ENCODE data around the gene PRIM2. TPM values are rescaled to one million over a fixed set of nuclear protein-coding genes. Genes with fewer than 3 reads are reported as not detected.
"Not testable (repeated sequence)": the region's sequence is repeated elsewhere in the genome, so short reads cannot be mapped to it uniquely, and the experiment has no call there.

Gene PRIM2
- total RNA-seq, 2 donors from 2014 or later, result 27.2 to 33.6 TPM

DNA sequence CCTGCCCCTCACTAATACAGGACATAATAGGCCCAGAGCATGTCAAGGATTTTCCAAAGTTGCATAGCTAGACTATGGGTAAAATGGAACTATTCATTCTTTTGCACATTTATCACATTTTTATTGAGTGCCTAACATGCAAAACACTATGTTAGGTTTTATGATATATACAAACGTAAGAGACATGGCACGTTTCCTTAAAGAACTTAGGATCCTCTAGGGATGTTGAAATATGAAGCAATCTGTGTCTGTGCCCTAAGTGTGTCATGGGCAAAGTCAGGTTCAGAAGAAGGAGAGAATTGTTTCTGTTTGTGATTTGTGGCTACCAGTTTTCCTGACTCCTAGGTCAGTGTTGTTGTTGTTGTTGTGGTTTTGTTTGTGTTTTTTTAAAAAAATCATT, 158.2 kb downstream of the PRIM2 start:
- H3K27ac Mint-ChIP-seq; H3K4me1 Mint-ChIP-seq (ENCODE audit: low read depth); H3K4me3 Mint-ChIP-seq; H3K27me3 Mint-ChIP-seq (ENCODE audit: low read depth); ATAC-seq (replicated peaks in 1 of 2); H3K9me3 Mint-ChIP-seq; H3K36me3 Mint-ChIP-seq (ENCODE audit: insufficient read depth in 2 of 2); DNase-seq: not testable (repeated sequence)

DNA sequence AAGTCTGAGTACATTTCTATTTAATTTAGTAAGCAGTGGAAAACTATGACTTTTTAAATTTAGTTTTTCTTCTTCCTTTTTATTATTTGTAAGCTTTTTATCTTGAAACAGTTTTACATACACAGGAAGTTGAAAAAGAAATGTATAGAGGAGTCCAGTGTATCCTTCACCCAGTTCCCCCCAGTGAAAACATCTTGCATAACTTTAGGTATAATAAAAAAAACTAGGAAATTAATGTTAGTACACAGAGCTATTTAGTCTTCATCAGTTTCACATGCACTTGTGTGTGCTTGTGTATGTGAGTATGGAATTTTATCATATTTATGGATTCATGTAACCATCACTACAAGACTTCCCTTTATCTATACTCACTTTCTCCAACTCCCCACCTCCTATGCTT, 162.8 kb downstream of the PRIM2 start:
- not testable (repeated sequence) for H3K36me3 Mint-ChIP-seq (ENCODE audit: insufficient read depth in 2 of 2); H3K9me3 Mint-ChIP-seq; DNase-seq; ATAC-seq (replicated peaks in 1 of 2); H3K27ac Mint-ChIP-seq; H3K4me3 Mint-ChIP-seq; H3K27me3 Mint-ChIP-seq (ENCODE audit: low read depth); H3K4me1 Mint-ChIP-seq (ENCODE audit: low read depth)

DNA sequence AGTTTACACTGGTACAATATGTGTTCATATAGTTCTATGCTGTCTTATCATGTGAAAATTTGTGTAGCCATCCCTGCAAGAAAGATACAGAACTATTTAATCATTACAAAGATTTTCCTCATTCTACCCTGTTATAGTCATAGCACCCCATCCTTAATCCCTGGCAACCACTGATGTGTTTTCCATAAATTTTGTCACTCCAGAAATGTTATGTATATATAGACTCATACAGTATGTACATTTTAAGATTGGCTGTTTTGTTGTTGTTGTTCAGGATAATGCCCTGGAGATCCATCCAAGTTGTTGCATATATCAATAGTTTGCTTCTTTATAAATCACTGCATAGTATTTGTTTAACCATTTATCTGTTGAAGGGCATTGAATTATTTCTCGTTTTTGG, 163.7 kb downstream of the PRIM2 start:
- H3K4me3 Mint-ChIP-seq; H3K27ac Mint-ChIP-seq; DNase-seq; H3K9me3 Mint-ChIP-seq; H3K27me3 Mint-ChIP-seq (ENCODE audit: low read depth); H3K4me1 Mint-ChIP-seq (ENCODE audit: low read depth); ATAC-seq (replicated peaks in 1 of 2); H3K36me3 Mint-ChIP-seq (ENCODE audit: insufficient read depth in 2 of 2): not testable (repeated sequence)

GRCh38 chr6:57482471-57482870, 165.0 kb downstream of the PRIM2 start:
- not testable (repeated sequence) for DNase-seq; H3K27me3 Mint-ChIP-seq (ENCODE audit: low read depth); ATAC-seq (replicated peaks in 1 of 2); H3K9me3 Mint-ChIP-seq; H3K4me1 Mint-ChIP-seq (ENCODE audit: low read depth); H3K36me3 Mint-ChIP-seq (ENCODE audit: insufficient read depth in 2 of 2); H3K27ac Mint-ChIP-seq; H3K4me3 Mint-ChIP-seq

GRCh38 chr6:57486494-57487081, 169.2 kb downstream of the PRIM2 start:
- not testable (repeated sequence) for H3K9me3 Mint-ChIP-seq; H3K4me1 Mint-ChIP-seq (ENCODE audit: low read depth); H3K36me3 Mint-ChIP-seq (ENCODE audit: insufficient read depth in 2 of 2); H3K4me3 Mint-ChIP-seq; H3K27me3 Mint-ChIP-seq (ENCODE audit: low read depth); H3K27ac Mint-ChIP-seq; ATAC-seq (replicated peaks in 1 of 2); DNase-seq

- not testable (repeated sequence) for H3K27ac Mint-ChIP-seq; H3K4me1 Mint-ChIP-seq (ENCODE audit: low read depth); H3K27me3 Mint-ChIP-seq (ENCODE audit: low read depth); H3K9me3 Mint-ChIP-seq; ATAC-seq (replicated peaks in 1 of 2); DNase-seq; H3K36me3 Mint-ChIP-seq (ENCODE audit: insufficient read depth in 2 of 2); H3K4me3 Mint-ChIP-seq
Observed at GRCh38 chr6:57488551-57488950, 171.1 kb downstream of the PRIM2 start.

GRCh38 chr6:57489887-57490286, 172.5 kb downstream of the PRIM2 start:
- H3K36me3 Mint-ChIP-seq (ENCODE audit: insufficient read depth in 2 of 2); H3K27ac Mint-ChIP-seq; H3K4me3 Mint-ChIP-seq; H3K4me1 Mint-ChIP-seq (ENCODE audit: low read depth); H3K27me3 Mint-ChIP-seq (ENCODE audit: low read depth); DNase-seq; ATAC-seq (replicated peaks in 1 of 2); H3K9me3 Mint-ChIP-seq: not testable (repeated sequence)

GRCh38 chr6:57491795-57492194, 174.4 kb downstream of the PRIM2 start:
- not testable (repeated sequence) for ATAC-seq (replicated peaks in 1 of 2); H3K27me3 Mint-ChIP-seq (ENCODE audit: low read depth); H3K27ac Mint-ChIP-seq; H3K9me3 Mint-ChIP-seq; DNase-seq; H3K36me3 Mint-ChIP-seq (ENCODE audit: insufficient read depth in 2 of 2); H3K4me3 Mint-ChIP-seq; H3K4me1 Mint-ChIP-seq (ENCODE audit: low read depth)

- not testable (repeated sequence) for ATAC-seq (replicated peaks in 1 of 2)
Observed at GRCh38 chr6:57496251-57496650, 178.8 kb downstream of the PRIM2 start.

DNA sequence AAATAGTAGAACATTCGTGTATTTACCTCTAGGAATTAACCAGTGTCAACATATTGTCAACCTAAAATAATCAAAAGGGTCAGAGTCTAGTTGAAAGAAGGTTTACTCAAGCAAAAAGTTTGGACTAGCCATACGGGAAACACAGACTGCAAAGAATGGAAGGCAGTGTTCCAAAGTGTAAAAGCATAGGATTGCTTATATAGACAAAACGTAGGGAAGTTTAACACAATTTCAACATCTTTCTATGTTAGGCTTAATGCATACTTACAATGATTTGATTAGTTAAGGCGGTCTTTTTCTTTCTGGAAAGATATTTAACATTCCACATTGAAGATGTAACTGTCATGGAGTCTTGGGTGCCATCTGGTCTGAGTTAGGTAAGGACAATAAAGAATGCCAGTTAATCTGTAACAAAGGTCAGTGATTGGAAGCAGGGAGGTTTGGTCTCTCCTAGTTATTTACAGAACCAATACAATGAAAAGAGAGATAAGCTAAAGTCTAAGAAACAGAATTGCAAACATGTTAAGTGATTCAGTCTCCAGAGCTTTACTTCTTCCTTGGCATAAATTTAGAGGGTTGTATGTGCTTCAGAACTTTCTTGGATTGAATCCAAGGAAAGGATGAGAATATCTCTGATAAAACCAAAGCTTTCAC, 183.1 kb downstream of the PRIM2 start:
- not testable (repeated sequence) for H3K27ac Mint-ChIP-seq; H3K36me3 Mint-ChIP-seq (ENCODE audit: insufficient read depth in 2 of 2); H3K9me3 Mint-ChIP-seq; ATAC-seq (replicated peaks in 1 of 2); DNase-seq; H3K4me1 Mint-ChIP-seq (ENCODE audit: low read depth); H3K27me3 Mint-ChIP-seq (ENCODE audit: low read depth); H3K4me3 Mint-ChIP-seq

More at GRCh38 chr6:57496251-57496650, 178.8 kb downstream of the PRIM2 start:
- not testable (repeated sequence) for H3K27me3 Mint-ChIP-seq (ENCODE audit: low read depth); DNase-seq; H3K36me3 Mint-ChIP-seq (ENCODE audit: insufficient read depth in 2 of 2); H3K27ac Mint-ChIP-seq; H3K4me1 Mint-ChIP-seq (ENCODE audit: low read depth); H3K9me3 Mint-ChIP-seq; H3K4me3 Mint-ChIP-seq

DNA sequence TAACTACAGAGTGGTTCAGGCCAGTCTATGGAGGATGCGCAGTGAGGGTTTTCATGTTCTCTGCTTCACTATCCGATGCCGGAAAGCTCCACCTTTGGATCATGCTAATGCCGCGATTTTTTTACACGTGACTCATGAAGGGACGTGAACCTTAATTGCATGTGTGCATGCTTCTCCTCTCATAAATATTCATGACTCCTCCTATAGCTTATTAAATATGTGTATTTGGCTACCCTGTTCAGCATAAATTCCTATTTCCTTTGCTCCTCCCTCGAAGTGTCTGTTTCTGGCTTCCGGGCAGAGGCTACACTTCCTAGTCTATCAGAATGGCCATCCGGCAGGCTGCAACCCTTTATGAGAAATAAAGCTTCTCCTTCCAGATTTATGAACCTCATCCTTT, 185.0 kb downstream of the PRIM2 start:
- H3K4me3 Mint-ChIP-seq; DNase-seq; ATAC-seq (replicated peaks in 1 of 2); H3K27me3 Mint-ChIP-seq (ENCODE audit: low read depth); H3K36me3 Mint-ChIP-seq (ENCODE audit: insufficient read depth in 2 of 2); H3K9me3 Mint-ChIP-seq; H3K27ac Mint-ChIP-seq; H3K4me1 Mint-ChIP-seq (ENCODE audit: low read depth): not testable (repeated sequence)

GRCh38 chr6:57505251-57505650, 187.8 kb downstream of the PRIM2 start:
- H3K9me3 Mint-ChIP-seq; H3K27me3 Mint-ChIP-seq (ENCODE audit: low read depth); H3K4me3 Mint-ChIP-seq; H3K4me1 Mint-ChIP-seq (ENCODE audit: low read depth); H3K36me3 Mint-ChIP-seq (ENCODE audit: insufficient read depth in 2 of 2); ATAC-seq (replicated peaks in 1 of 2); H3K27ac Mint-ChIP-seq; DNase-seq: not testable (repeated sequence)

- H3K4me3 Mint-ChIP-seq, H3K27ac Mint-ChIP-seq: not testable (repeated sequence)
Observed at GRCh38 chr6:57510390-57510789, 193.0 kb downstream of the PRIM2 start.

DNA sequence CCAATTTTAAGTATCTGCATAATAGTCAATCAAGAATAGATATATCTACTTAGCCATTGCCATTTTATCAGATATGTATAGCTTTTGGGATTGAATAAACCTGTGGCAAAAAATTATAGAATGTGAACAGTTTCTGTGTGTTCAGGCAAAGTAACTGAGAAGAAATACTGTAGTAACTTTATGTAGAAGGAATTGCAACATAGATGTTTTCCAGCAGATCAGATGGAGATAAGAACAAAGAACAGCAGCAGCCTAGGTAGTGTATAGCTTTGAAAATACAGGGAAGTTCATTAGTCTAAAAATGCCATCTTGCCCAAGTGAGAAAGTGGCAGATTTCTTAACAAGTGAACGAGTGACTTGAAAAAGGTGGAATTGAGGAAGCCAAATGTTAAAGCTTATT, 197.7 kb downstream of the PRIM2 start:
- not testable (repeated sequence) for ATAC-seq (replicated peaks in 1 of 2); H3K9me3 Mint-ChIP-seq; H3K27ac Mint-ChIP-seq; H3K4me1 Mint-ChIP-seq (ENCODE audit: low read depth); H3K27me3 Mint-ChIP-seq (ENCODE audit: low read depth); DNase-seq; H3K36me3 Mint-ChIP-seq (ENCODE audit: insufficient read depth in 2 of 2); H3K4me3 Mint-ChIP-seq

More at GRCh38 chr6:57510390-57510789, 193.0 kb downstream of the PRIM2 start:
- DNase-seq; H3K9me3 Mint-ChIP-seq; H3K27me3 Mint-ChIP-seq (ENCODE audit: low read depth); ATAC-seq (replicated peaks in 1 of 2); H3K4me1 Mint-ChIP-seq (ENCODE audit: low read depth); H3K36me3 Mint-ChIP-seq (ENCODE audit: insufficient read depth in 2 of 2): not testable (repeated sequence)

All from activated T-cell treated with anti-CD3 and anti-CD28 coated beads, Interleukin-2, amount 50 U/mL, for 72 hours (primary cell).